H1 (cell line): ENCODE data around the gene AMOTL2. TPM values are rescaled to one million over a fixed set of nuclear protein-coding genes. Genes with fewer than 3 reads are reported as not detected.

ENCODE experiments used
- CTCF ChIA-PET: fragments of 300-600 bp; sonication (Branson Sonifier 250); formaldehyde crosslinking; loops from one replicate; lab custom pipeline; 2021; ENCODE audit not compliant: partially characterized antibody; lab: Charles Lee
- POLR2A ChIA-PET: fragments of 300-600 bp; sonication (Branson Sonifier 250); formaldehyde crosslinking; loops from one replicate; lab custom pipeline; 2021; ENCODE audit warnings: inconsistent platforms; ENCODE audit not compliant: partially characterized antibody; lab: Charles Lee
- DNase-seq, 2 experiments: peaks; one replicate each; pipeline versions ENCODE4 v3.0.0 to v3.0.0-alpha.2; 2010 to 2022; ENCODE audit warnings: low spot score in 2 of 2, low read depth in 1 of 2, mixed read lengths in 1 of 2
- FAIRE-seq: peaks from 2 replicates; lab custom pipeline; 2011; peaks lifted over from hg19 to GRCh38; lab: Jason Lieb, UNC
- H2AFZ ChIP-seq: 2 replicates; pipeline ENCODE4 v1.8.1; 2012; ENCODE audit warnings: low read length, inconsistent platforms
- H2AK5ac ChIP-seq: 2 replicates; pipeline ENCODE4 v1.6.1; 2013; ENCODE audit warnings: low read depth, low read length
- H2BK120ac ChIP-seq: replicated peaks from 2 replicates; pipeline ENCODE3; 2013; ENCODE audit warnings: low read depth, low read length, inconsistent platforms
- H2BK12ac ChIP-seq: 2 replicates; pipeline ENCODE4 v1.6.1; 2013; ENCODE audit warnings: low read depth, low read length
- H2BK15ac ChIP-seq: 2 replicates; pipeline ENCODE4 v1.6.1; 2013; ENCODE audit warnings: low read length
- H2BK20ac ChIP-seq: 2 replicates; pipeline ENCODE4 v1.6.1; 2013; ENCODE audit warnings: low read length
- H2BK5ac ChIP-seq: 2 replicates; pipeline ENCODE4 v1.6.1; 2013; ENCODE audit warnings: low read depth, low read length
- H3K14ac ChIP-seq: 2 replicates; pipeline ENCODE4 v1.6.1; 2013; ENCODE audit warnings: inconsistent platforms; ENCODE audit not compliant: insufficient read length
- H3K18ac ChIP-seq: 2 replicates; pipeline ENCODE4 v1.6.1; 2013; ENCODE audit warnings: low read length; ENCODE audit errors: extremely low read depth
- H3K23ac ChIP-seq: 2 replicates; pipeline ENCODE4 v1.6.1; 2013; ENCODE audit warnings: inconsistent platforms; ENCODE audit not compliant: insufficient read length
- H3K23me2 ChIP-seq: 2 replicates; pipeline ENCODE4 v1.6.1; 2013; ENCODE audit warnings: low read depth, low read length
- H3K27ac ChIP-seq: 2 replicates; pipeline ENCODE4 v1.6.1; 2011; ENCODE audit warnings: low read depth, low read length, inconsistent platforms
- H3K27me3 ChIP-seq, 4 experiments: replicated peaks in 1 of 4; 1 replicate in 1 of 4; 2 replicates in 3 of 4; pipeline versions ENCODE4 v1.6.1 to v1.8.1; 2011 to 2013; ENCODE audit warnings: low read length in 3 of 4, mild to moderate bottlenecking in 3 of 4, inconsistent platforms in 2 of 4, mixed read lengths in 2 of 4, moderate library complexity in 1 of 4; ENCODE audit not compliant: control insufficient read depth in 3 of 4, insufficient read depth in 3 of 4; ENCODE audit errors: extremely low read depth in 1 of 4
- H3K36me3 ChIP-seq, 4 experiments: 2 replicates each; pipeline versions ENCODE4 v1.6.1 to v1.8.1; 2011 to 2013; ENCODE audit warnings: mild to moderate bottlenecking in 4 of 4, low read length in 3 of 4, moderate library complexity in 2 of 4, control low read depth in 1 of 4, inconsistent platforms in 1 of 4; ENCODE audit not compliant: insufficient read depth in 4 of 4, control insufficient read depth in 2 of 4
- H3K4ac ChIP-seq: replicated peaks from 2 replicates; pipeline ENCODE3; 2013; ENCODE audit warnings: low read length, low read depth, mixed read lengths, inconsistent platforms; ENCODE audit not compliant: insufficient read length
- H3K4me1 ChIP-seq, 4 experiments: replicated peaks in 1 of 4; 1 replicate in 1 of 4; 2 replicates in 3 of 4; pipeline versions ENCODE4 v1.6.1 to v1.8.1; 2011 to 2013; ENCODE audit warnings: low read length in 3 of 4, inconsistent platforms in 2 of 4, mixed read lengths in 1 of 4; ENCODE audit not compliant: insufficient read depth in 4 of 4, control insufficient read depth in 3 of 4
- H3K4me2 ChIP-seq, 2 experiments: 2 replicates each; pipeline versions ENCODE4 v1.6.1 to v1.8.1; 2011 to 2013; ENCODE audit warnings: low read depth in 2 of 2, low read length in 2 of 2, control low read depth in 1 of 2, inconsistent platforms in 1 of 2, mild to moderate bottlenecking in 1 of 2; ENCODE audit not compliant: insufficient read depth in 1 of 2
- H3K4me3 ChIP-seq, 4 experiments: fragments of 200-600, 300-600 bp in 1 of 4; sonication (generic), shearing (Covaris generic), sonication (Bioruptor Twin) in 1 of 4; 2 replicates each; pipeline versions ENCODE4 v1.5.1 to v1.8.1; 2011 to 2016; ENCODE audit warnings: low read length in 4 of 4, low read depth in 3 of 4, control low read depth in 2 of 4, inconsistent platforms in 2 of 4, mild to moderate bottlenecking in 2 of 4, mixed read lengths in 1 of 4, moderate library complexity in 1 of 4; ENCODE audit not compliant: insufficient read depth in 2 of 4; ENCODE audit errors: extremely low read depth in 1 of 4
- H3K56ac ChIP-seq: replicated peaks from 2 replicates; pipeline ENCODE3; 2013; ENCODE audit warnings: low read depth, mild to moderate bottlenecking, mixed read lengths, low read length, inconsistent platforms; ENCODE audit not compliant: insufficient read length
- H3K79me1 ChIP-seq: 2 replicates; pipeline ENCODE4 v1.6.1; 2013; ENCODE audit warnings: low read depth, low read length, control low read depth
- H3K79me2 ChIP-seq, 2 experiments: 2 replicates each; pipeline versions ENCODE4 v1.6.1 to v1.8.1; 2012 to 2013; ENCODE audit warnings: low read length in 2 of 2, mild to moderate bottlenecking in 2 of 2, inconsistent platforms in 1 of 2; ENCODE audit not compliant: insufficient read depth in 2 of 2, control insufficient read depth in 1 of 2
- H3K9ac ChIP-seq, 4 experiments: replicated peaks in 1 of 4; 1 replicate in 1 of 4; 2 replicates in 3 of 4; pipeline versions ENCODE4 v1.6.1 to v1.8.1; 2011 to 2013; ENCODE audit warnings: low read depth in 3 of 4, low read length in 3 of 4, control low read depth in 2 of 4, mild to moderate bottlenecking in 2 of 4, moderate library complexity in 2 of 4, inconsistent platforms in 1 of 4; ENCODE audit errors: extremely low read depth in 1 of 4
- H3K9me3 ChIP-seq, 2 experiments: 2 replicates each; pipeline versions ENCODE4 v1.6.1 to v1.8.1; 2012 to 2013; ENCODE audit warnings: mild to moderate bottlenecking in 2 of 2, moderate library complexity in 2 of 2, control low read depth in 1 of 2, inconsistent platforms in 1 of 2, low read depth in 1 of 2, low read length in 1 of 2, mixed read lengths in 1 of 2; ENCODE audit not compliant: insufficient read depth in 2 of 2
- H4K20me1 ChIP-seq, 2 experiments: replicated peaks in 1 of 2; 2 replicates each; pipeline versions ENCODE3 to v1.8.1; 2011 to 2013; ENCODE audit warnings: inconsistent platforms in 2 of 2, low read length in 2 of 2, mild to moderate bottlenecking in 1 of 2; ENCODE audit not compliant: insufficient read depth in 2 of 2, control insufficient read depth in 1 of 2
- H4K5ac ChIP-seq: 2 replicates; pipeline ENCODE4 v1.6.1; 2013; ENCODE audit warnings: low read length, low read depth, mixed read lengths, inconsistent platforms; ENCODE audit not compliant: insufficient read length
- H4K8ac ChIP-seq: 2 replicates; pipeline ENCODE4 v1.8.0; 2013; ENCODE audit warnings: mild to moderate bottlenecking, moderate library complexity, low read length, inconsistent platforms; ENCODE audit not compliant: insufficient read depth; ENCODE audit errors: extremely low read depth
- H4K91ac ChIP-seq: replicated peaks from 2 replicates; pipeline ENCODE3; 2013; ENCODE audit warnings: low read length, mixed read lengths, inconsistent platforms; ENCODE audit not compliant: insufficient read length
- CBX8 ChIP-seq: fragments of 300-800, 300-1000 bp; sonication (generic); IDR thresholded peaks from 2 replicates; pipeline ENCODE4 v1.7.1; 2016; ENCODE audit warnings: low read depth, low read length, borderline replicate concordance
- POLR2A ChIP-seq, 2 experiments: IDR thresholded peaks; 1 replicate in 1 of 2; 2 replicates in 1 of 2; pipeline ENCODE4 v1.6.1; 2011; ENCODE audit warnings: low read depth in 2 of 2, low read length in 2 of 2, mild to moderate bottlenecking in 2 of 2; ENCODE audit errors: control extremely low read depth in 1 of 2
- WGBS, 2 experiments: shearing (Covaris generic) in 1 of 2; methylation state at CpG; one replicate each; pipeline versions ENCODE4 v1.1.6 to v1.1.7; 2013 to 2015; ENCODE audit warnings: low lambda C conversion rate in 2 of 2, mixed read lengths in 2 of 2, inconsistent platforms in 1 of 2, low coverage in 1 of 2, missing lambda C conversion rate in 1 of 2; ENCODE audit not compliant: insufficient replicate concordance in 2 of 2, insufficient coverage in 1 of 2, insufficient read length in 1 of 2; ENCODE audit errors: extremely low coverage in 1 of 2, missing lambda C conversion rate in 1 of 2; 5-methylcytosine and 5-hydroxymethylcytosine counted together
- polyA plus RNA-seq, 7 experiments: library from polyadenylated mRNA; depleted of rRNA in 3 of 7; stranded (reverse) in 5 of 7; unstranded in 2 of 7; fragments of >200 nt in 5 of 7; fragments of 200-250 nt in 2 of 7; gene quantifications; 1 replicate in 5 of 7; 2 replicates in 1 of 7; 4 replicates in 1 of 7; pipeline versions ENCODE4 v1.2.1 to v1.2.3, GENCODE V29; 2011 to 2013; ENCODE audit warnings: missing spikeins in 2 of 7, mixed read lengths in 2 of 7
- total RNA-seq: library from RNA; stranded (reverse); fragmentation: NEBNext Ultra II Directional; extraction: Animal tissue kit (Norgen Biotek cat#: 25700); gene quantifications from 2 replicates; pipeline ENCODE4 v1.2.1, GENCODE V29; 2021
- TF ChIP-seq, protein P1 (sequence below): IDR thresholded peaks from 2 replicates; pipeline ENCODE4 v1.6.1; 2012; ENCODE audit warnings: inconsistent platforms

The AMOTL2 gene
- total and polyA plus RNA-seq, 2 of the 8 experiments (the other 6 are each of a cell fraction or from before 2014, with no cell fraction given) = 19.0 to 63.7 TPM

DNA sequence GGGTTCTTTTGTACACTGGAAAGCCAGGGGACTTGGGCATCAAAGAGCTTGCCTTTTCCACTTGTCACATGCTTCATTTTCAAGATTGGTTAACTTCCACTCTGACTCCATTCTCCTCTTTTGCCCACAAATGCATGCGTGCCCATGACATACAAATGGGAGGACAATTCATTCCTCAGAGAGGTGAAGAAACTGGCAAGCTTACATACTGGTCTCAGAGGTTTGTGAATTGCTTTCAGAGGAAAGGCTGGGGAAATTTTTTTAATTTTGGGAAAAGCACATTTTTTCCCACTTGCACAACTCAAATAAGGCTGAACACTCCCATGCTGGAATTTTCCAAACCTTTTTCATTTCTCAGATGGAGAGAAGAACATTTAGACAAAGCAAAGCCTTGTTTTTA, 20.9 kb upstream of the AMOTL2 start:
- TF ChIP-seq CBX8 (no peak), POLR2A (IDR thresholded peaks at IDR 0.05; ENCODE audit: control extremely low read depth in 1 of 2, low read depth in 2 of 2, low read length in 2 of 2) (no peak)
- TF ChIP-seq, protein P1, sequence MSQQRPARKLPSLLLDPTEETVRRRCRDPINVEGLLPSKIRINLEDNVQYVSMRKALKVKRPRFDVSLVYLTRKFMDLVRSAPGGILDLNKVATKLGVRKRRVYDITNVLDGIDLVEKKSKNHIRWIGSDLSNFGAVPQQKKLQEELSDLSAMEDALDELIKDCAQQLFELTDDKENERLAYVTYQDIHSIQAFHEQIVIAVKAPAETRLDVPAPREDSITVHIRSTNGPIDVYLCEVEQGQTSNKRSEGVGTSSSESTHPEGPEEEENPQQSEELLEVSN = no peak
- TF ChIP-seq, all 59 proteins: peak for 0
- H2BK15ac ChIP-seq = no peak overlapping the region
- H4K20me1 ChIP-seq = no peaks in the 10 kb centered on the region
- FAIRE-seq (no peak), DNase-seq (no peak)
- H3K18ac ChIP-seq = no peak overlapping the region
- H3K9me3 ChIP-seq = no peaks in the 10 kb centered on the region; a peak in 1 of 4 replicates
- no peak overlapping the region for H3K4me3 ChIP-seq
- no peak overlapping the region for H2AFZ ChIP-seq
- no peak overlapping the region for H3K4ac ChIP-seq
- H4K91ac ChIP-seq = no peak overlapping the region
- no peak overlapping the region for H2BK12ac ChIP-seq
- no peak overlapping the region for H3K4me2 ChIP-seq
- ChIA-PET POLR2A (interaction anchor here (1.0 to 2.6 kb wide), 6 partner anchors 10 to 82 kb away, joined by 3 to 7 read pairs (median 4); no protein-coding TSS in a partner anchor), CTCF (interaction anchor here (0.7 to 1.5 kb wide), 9 partner anchors 10 to 197 kb away, joined by 3 read pairs; no protein-coding TSS in a partner anchor)
- peaks cover 0 to 3% (median 0%) of the 10 kb centered on the region in 4 experiments; a peak in 1 of 7 replicates for H3K4me1 ChIP-seq
- H3K27ac ChIP-seq = no peak overlapping the region
- no peak overlapping the region for H2AK5ac ChIP-seq
- no peak overlapping the region for H4K5ac ChIP-seq
- no peak overlapping the region for H3K14ac ChIP-seq
- H3K36me3 ChIP-seq = no peaks in the 10 kb centered on the region; a peak in 1 of 8 replicates
- whole genome bisulfite sequencing, 2 experiments = 82% methylated on average over 1 of the region's 1 CpG; no CpG with 5 or more reads in 1 of the 2 experiments
- H2BK20ac ChIP-seq = no peak overlapping the region
- H3K9ac ChIP-seq = no peak overlapping the region
- H3K27me3 ChIP-seq = no peaks in the 10 kb centered on the region; a peak in 1 of 7 replicates
- no peaks in the 10 kb centered on the region for H3K79me1 ChIP-seq
- H3K23me2 ChIP-seq = no peaks in the 10 kb centered on the region; the same call in 1 of the 2 replicates
- no peak overlapping the region for H2BK120ac ChIP-seq
- H3K79me2 ChIP-seq = no peaks in the 10 kb centered on the region
- no peak overlapping the region for H2BK5ac ChIP-seq
- no peak overlapping the region for H3K23ac ChIP-seq
- no peak overlapping the region for H4K8ac ChIP-seq
- H3K56ac ChIP-seq = no peak overlapping the region
